ENCODE data around the gene PSENEN. TPM values are rescaled to one million over a fixed set of nuclear protein-coding genes. Genes with fewer than 3 reads are reported as not detected.

PSENEN gene
- total RNA-seq, 1 experiment from 2014 or later: 42.9 TPM

DNA sequence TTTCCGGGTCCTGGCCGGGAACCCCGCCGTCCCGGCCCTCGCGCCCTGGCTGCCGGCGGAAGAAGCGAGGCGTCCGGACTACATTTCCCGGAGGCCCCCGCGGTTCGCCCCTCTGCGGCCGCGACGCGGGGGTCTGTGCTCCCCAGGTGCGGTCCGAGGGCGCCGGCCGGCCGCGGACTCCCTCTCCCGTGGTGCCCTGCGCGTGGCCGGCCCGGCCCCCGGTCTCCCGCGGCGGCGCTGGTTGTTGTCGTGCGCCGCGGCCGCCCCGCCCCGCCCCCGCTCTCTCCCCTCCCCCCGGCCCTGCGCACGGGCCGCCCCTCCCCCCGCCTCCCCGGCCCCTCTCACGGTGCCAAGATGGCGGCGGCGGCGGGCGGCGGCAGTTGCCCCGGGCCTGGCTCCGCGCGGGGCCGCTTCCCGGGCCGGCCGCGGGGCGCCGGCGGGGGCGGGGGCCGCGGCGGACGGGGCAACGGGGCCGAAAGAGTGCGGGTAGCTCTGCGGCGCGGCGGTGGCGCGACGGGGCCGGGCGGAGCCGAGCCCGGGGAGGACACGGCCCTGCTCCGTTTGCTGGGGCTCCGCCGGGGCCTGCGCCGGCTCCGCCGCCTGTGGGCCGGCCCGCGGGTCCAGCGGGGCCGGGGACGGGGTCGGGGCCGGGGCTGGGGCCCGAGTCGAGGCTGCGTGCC, 27.6 kb upstream of the PSENEN start, which contains the start of gene KMT2B:
KMT2B (plus strand) TSS at position 339 of the 680 bp plus-strand sequence; CDS start at position 355, 16 bp downstream.
- intact Hi-C loops (cut with micrococcal nuclease): loop anchor here (1.0 to 10.0 kb wide), 5 partner anchors 15 to 217 kb away; partner anchors contain the start of genes LRFN3, PSENEN, TMEM147 and U2AF1L4
- DNase-seq (peak; percentile 89), ATAC-seq (peak; percentile 59)
- no peaks in the 10 kb centered on the region for H3F3A ChIP-seq (ENCODE audit: low read length, unreplicated experiment)
- 0 out of 2 replicates have a peak, but pooled peaks cover 3% of the 10 kb centered on the region for H4K20me1 ChIP-seq (ENCODE audit: low read length)
- POLR2A ChIA-PET (ENCODE audit: unreplicated experiment): no interaction called here
- H3K27me3 ChIP-seq (ENCODE audit: low read length): no peaks in the 10 kb centered on the region
- H3K4me1 ChIP-seq (ENCODE audit: insufficient read depth, low read length): peaks cover 20% of the 10 kb centered on the region; the same call in 1 of the 2 replicates
- no peaks in the 10 kb centered on the region; the same call in 1 of the 2 replicates for H3K36me3 ChIP-seq (ENCODE audit: low read depth, low read length)
- no TSS peak for BruUV-seq (replicated peaks)
- peak within 1 kb of the TSS; percentile 98 for H3K4me2 ChIP-seq (ENCODE audit: low read length)
- peak within 1 kb of the TSS; percentile 50 for H3K27ac ChIP-seq (ENCODE audit: low read length)
- peak within 1 kb of the TSS; percentile 95 for H3K4me3 ChIP-seq (ENCODE audit: low read length)
- peak within 1 kb of the TSS; percentile 97 for H2AFZ ChIP-seq (ENCODE audit: low read length)
- H3K9me3 ChIP-seq (ENCODE audit: low read length): no peaks in the 10 kb centered on the region
- CTCF ChIA-PET: no interaction called here
- H3K9ac ChIP-seq (ENCODE audit: low read length): peak within 1 kb of the TSS; percentile 87
- no peaks in the 10 kb centered on the region for H3K9me2 ChIP-seq (replicated peaks; ENCODE audit: low read length)
- peaks cover 33% of the 10 kb centered on the region for H3K79me2 ChIP-seq (ENCODE audit: low read length)
- TF ChIP-seq EZH2 (IDR thresholded peaks at IDR 0.05; ENCODE audit: low read length, unreplicated experiment) (no peak), EZH2phosphoT487 (IDR thresholded peaks at IDR 0.05; ENCODE audit: borderline replicate concordance, low read length) (no peak)
- TF ChIP-seq, protein P1, sequence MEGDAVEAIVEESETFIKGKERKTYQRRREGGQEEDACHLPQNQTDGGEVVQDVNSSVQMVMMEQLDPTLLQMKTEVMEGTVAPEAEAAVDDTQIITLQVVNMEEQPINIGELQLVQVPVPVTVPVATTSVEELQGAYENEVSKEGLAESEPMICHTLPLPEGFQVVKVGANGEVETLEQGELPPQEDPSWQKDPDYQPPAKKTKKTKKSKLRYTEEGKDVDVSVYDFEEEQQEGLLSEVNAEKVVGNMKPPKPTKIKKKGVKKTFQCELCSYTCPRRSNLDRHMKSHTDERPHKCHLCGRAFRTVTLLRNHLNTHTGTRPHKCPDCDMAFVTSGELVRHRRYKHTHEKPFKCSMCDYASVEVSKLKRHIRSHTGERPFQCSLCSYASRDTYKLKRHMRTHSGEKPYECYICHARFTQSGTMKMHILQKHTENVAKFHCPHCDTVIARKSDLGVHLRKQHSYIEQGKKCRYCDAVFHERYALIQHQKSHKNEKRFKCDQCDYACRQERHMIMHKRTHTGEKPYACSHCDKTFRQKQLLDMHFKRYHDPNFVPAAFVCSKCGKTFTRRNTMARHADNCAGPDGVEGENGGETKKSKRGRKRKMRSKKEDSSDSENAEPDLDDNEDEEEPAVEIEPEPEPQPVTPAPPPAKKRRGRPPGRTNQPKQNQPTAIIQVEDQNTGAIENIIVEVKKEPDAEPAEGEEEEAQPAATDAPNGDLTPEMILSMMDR (conservative IDR thresholded peaks at IDR 0.05; ENCODE audit: low read depth, low read length): no peak

DNA sequence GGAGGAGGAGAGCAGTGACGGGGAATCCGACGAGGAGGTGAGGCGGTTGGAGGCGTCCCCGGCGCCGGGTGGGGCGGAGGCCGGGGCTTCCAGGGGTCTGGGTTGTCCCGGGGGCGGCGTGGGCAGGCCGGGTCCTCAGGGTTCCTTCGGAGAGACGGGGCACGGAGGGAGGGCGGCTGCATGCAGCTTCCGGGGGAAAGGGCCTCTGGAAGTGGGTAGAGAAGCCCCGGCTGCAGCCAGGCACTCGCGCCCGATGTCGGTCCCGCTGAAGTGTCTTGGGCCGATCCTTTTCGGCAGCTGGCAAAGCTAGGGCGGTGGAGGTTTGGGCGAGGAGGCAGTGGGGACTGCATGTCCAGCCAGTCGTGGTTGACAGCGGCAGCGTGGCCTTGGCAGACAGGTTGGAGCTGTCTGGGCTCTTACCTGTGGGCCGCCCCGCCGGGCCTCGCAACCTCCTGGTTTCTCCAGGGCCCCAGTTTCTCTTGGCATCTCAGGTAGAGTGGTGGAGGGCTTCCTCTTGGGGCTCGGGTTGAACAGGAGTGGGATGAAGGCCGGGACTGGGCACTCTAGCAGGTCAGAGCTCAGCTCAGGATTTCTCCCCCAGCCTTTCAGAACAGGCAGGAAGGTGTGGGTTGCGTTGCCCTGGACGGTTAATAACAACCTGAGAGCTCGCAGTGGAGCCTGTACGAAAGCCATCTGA, 27.0 kb upstream of the PSENEN start:
- CTCF ChIA-PET: no interaction called here
- intact Hi-C loops (cut with micrococcal nuclease): loop anchor here (5.0 to 10.0 kb wide), 2 partner anchors 171 to 216 kb away; partner anchors contain the start of genes LRFN3 and TMEM147
- TF ChIP-seq EZH2 (IDR thresholded peaks at IDR 0.05; ENCODE audit: low read length, unreplicated experiment): no peak
- no peak for TF ChIP-seq EZH2phosphoT487 (IDR thresholded peaks at IDR 0.05; ENCODE audit: borderline replicate concordance, low read length)
- TF ChIP-seq, protein P1 (conservative IDR thresholded peaks at IDR 0.05; ENCODE audit: low read depth, low read length): no peak
- DNase-seq (peak; percentile 9), ATAC-seq (no peak)
- Histone ChIP-seq H3K36me3 (ENCODE audit: low read depth, low read length) (no peaks in the 10 kb centered on the region; the same call in 1 of the 2 replicates), H3K79me2 (ENCODE audit: low read length) (peaks cover 33% of the 10 kb centered on the region), H3K4me1 (ENCODE audit: insufficient read depth, low read length) (peaks cover 20% of the 10 kb centered on the region; the same call in 1 of the 2 replicates), H3F3A (ENCODE audit: low read length, unreplicated experiment) (no peaks in the 10 kb centered on the region), H3K4me2 (ENCODE audit: low read length) (peak overlapping the region; percentile 98), H2AFZ (ENCODE audit: low read length) (peak overlapping the region; percentile 51; the same call in 1 of the 2 replicates), H3K9ac (ENCODE audit: low read length) (peak overlapping the region; percentile 87), H3K27ac (ENCODE audit: low read length) (0 out of 2 replicates have a peak overlapping the region, but pooled peaks have one; percentile 1), H4K20me1 (ENCODE audit: low read length) (0 out of 2 replicates have a peak, but pooled peaks cover 3% of the 10 kb centered on the region), H3K9me3 (ENCODE audit: low read length) (no peaks in the 10 kb centered on the region), H3K27me3 (ENCODE audit: low read length) (no peaks in the 10 kb centered on the region), H3K4me3 (ENCODE audit: low read length) (peak overlapping the region; percentile 95), H3K9me2 (replicated peaks; ENCODE audit: low read length) (no peaks in the 10 kb centered on the region)
- POLR2A ChIA-PET (ENCODE audit: unreplicated experiment): interaction anchor here (0.5 kb wide), 1 partner anchor 64 kb away, joined by 13 read pairs; no protein-coding TSS in a partner anchor
- BruUV-seq (replicated peaks): no TSS peak
